Muscle of arm (tissue), 12 donors: Measurements from ENCODE around the gene KANSL3. TPM values are rescaled to one million over a fixed set of nuclear protein-coding genes. Genes with fewer than 3 reads are reported as not detected.

Experiments used
- DNase-seq: peaks from one replicate; pipeline ENCODE4 v3.0.0-alpha.2; 2013
- polyA plus RNA-seq, 12 donors: library from polyadenylated mRNA; unstranded; fragments of 120-200 nt; gene quantifications; one replicate each; pipeline ENCODE4 v1.2.1, GENCODE V29; 2013; ENCODE audit not compliant: insufficient read length in 12 of 12

The KANSL3 gene
- polyA plus RNA-seq, 12 donors: 27.3 to 40.5 (median 34.2) TPM; not detected in 1

DNA sequence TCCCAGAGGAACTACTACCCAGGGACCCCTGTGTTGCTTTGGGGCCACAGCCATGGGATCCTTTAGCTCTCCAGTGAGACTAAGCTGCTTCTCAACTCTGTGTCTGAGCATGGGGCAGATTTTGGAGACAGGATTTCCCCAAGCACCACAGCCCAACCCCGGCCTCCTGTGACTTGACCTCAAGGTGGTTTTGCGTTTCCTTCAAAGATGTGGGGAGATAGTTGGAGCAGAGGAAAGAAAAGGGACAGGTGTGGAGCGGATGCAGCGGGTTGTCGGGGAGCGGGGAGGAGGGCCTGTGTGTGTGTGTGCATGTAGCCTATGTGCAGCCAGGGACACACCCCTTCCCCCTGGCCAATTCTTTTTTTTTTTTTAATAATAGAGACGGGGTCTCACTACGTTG lies 91.3 kb downstream of the KANSL3 start:
- no peak for DNase-seq

DNA sequence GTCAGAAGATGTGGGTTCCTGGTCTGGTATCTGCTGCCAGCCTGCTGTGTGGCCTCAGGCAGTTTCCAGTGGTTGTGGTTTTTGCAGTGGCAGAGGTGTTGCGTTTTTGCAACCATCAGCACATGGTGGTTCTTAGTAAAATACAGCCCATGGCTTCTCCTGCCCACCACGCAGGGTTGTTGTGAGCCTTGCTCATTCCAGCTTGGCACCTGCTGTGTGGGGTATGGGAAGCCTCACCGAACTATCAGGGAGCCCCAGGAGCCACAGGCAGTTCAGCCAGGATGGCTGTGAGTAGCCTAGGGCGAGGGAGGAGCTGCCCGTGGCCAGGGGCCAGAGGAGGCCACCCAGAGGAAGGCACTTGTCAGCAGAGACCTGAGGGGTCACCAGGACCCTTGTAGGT lies 91.8 kb downstream of the KANSL3 start:
- no peak for DNase-seq

Other genes starting within 250 kb of the KANSL3 start
- gene NEURL3, start 133.0 kb downstream of the KANSL3 start, polyA plus RNA-seq: under 1 TPM in 7 of 12 donors, not detected in 5; 0.09 to 0.56 (median 0.31) TPM
- 10 to 100 TPM in 11 of 12 donors, not detected in 1; 16.4 to 41.6 (median 25.9) TPM for gene ARID5A, start 101.6 kb downstream of the KANSL3 start, polyA plus RNA-seq
- 1 to 10 TPM in 7 of 12 donors, under 1 TPM in 3, not detected in 2; 0.35 to 3.8 (median 2.1) TPM for gene FER1L5, start 4.5 kb upstream of the KANSL3 start, polyA plus RNA-seq
- gene LMAN2L, start 101.8 kb upstream of the KANSL3 start, polyA plus RNA-seq: 10 to 100 TPM in 11 of 12 donors, not detected in 1; 19.1 to 32.5 (median 26.8) TPM
- 10 to 100 TPM in 11 of 12 donors, not detected in 1; 16.7 to 42.7 (median 25.5) TPM for gene CNNM4, start 122.6 kb upstream of the KANSL3 start, polyA plus RNA-seq
- gene CNNM3, start 178.0 kb upstream of the KANSL3 start, polyA plus RNA-seq: 10 to 100 TPM in 11 of 12 donors, not detected in 1; 12.6 to 38.3 (median 22.0) TPM
- gene ANKRD23, start 205.7 kb upstream of the KANSL3 start, polyA plus RNA-seq: 100 to 1,000 TPM in 1 of 12 donors, 10 to 100 TPM in 7, 1 to 10 TPM in 3, not detected in 1; 2.9 to 594 (median 13.9) TPM
- gene ANKRD39, start 219.7 kb upstream of the KANSL3 start, polyA plus RNA-seq: 1 to 10 TPM in 10 of 12 donors, not detected in 2; 5.5 to 9.4 (median 7.2) TPM
- gene SEMA4C, start 231.8 kb upstream of the KANSL3 start, polyA plus RNA-seq: 10 to 100 TPM in 11 of 12 donors, not detected in 1; 24.7 to 38.9 (median 27.5) TPM